ENCODE data around the gene CYP8B1. TPM values are rescaled to one million over a fixed set of nuclear protein-coding genes. Genes with fewer than 3 reads are reported as not detected.

CYP8B1 gene
- total and polyA plus RNA-seq, 2 of the 13 experiments (the other 11 are each of a cell fraction or from before 2014, with no cell fraction given) = 0.58 to 2.0 TPM

DNA sequence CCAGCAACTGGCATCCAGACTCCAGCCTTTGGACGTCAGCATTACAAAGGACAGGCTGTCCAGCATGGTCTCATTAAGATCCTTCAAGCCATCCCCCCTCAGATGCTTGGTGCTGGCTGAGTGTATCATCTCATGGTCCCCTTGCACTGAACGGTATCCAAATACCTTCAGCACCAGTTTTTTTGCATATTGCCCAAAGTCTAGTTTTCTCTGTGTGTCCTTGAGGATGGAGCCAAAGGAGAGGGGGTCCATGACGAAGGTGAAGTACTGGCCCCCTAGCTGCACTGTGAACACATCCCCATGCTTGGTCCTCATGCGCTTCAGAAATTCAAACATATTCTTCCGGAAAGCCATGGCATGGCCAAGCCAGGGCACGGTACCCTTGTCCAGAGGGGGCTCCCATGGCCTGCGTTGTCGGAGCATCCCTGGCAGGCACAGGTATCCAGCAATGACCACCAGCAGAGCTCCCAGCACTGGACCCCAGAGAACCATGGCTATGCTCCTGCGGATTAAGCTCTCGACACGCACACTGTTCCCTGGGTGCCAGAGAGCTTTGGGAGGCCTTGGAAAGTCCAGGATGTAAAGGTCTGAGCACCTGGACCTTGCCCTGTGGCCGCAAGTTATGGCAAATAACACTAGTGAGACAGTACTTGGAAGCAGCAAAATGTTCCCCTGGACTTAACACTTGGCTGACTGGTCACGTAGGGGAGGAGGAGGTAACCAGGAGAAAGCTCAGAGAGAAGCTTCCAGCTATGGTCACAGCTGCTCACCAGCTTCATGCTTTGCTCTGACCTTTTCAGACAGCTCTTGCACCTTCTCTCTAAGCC, at the start of gene CYP8B1 (continued):
- TF ChIP-seq TCF12 (IDR thresholded peaks at IDR 0.05) (no peak), TCF12 (CRISPR knock-in tag; IDR thresholded peaks at IDR 0.05) (peak; percentile 82; the same call in 1 of the 2 replicates), ZNF883 (CRISPR knock-in tag; IDR thresholded peaks at IDR 0.05; ENCODE audit: not compliant biosample characterization) (peak; percentile 50), ZNF788 (CRISPR knock-in tag; IDR thresholded peaks at IDR 0.05; ENCODE audit: borderline replicate concordance) (peak; percentile 83; the same call in 1 of the 2 replicates), ZSCAN9 (CRISPR knock-in tag; IDR thresholded peaks at IDR 0.05; ENCODE audit: borderline replicate concordance) (peak; percentile 72; the same call in 1 of the 2 replicates), SOX13 (IDR thresholded peaks at IDR 0.05) (no peak), SOX13 (CRISPR knock-in tag; conservative IDR thresholded peaks at IDR 0.05 in 1 of 2, IDR thresholded peaks at IDR 0.05 in 1 of 2) (peak in 1 of 2 experiments; percentile 76; a peak in 1 of 4 replicates), NCOR1 (IDR thresholded peaks at IDR 0.05; ENCODE audit: borderline replicate concordance, low read length) (peak; percentile 38; the same call in 1 of the 2 replicates), ZFX (CRISPR knock-in tag; IDR thresholded peaks at IDR 0.05; ENCODE audit: low read depth) (peak; percentile 64), RARG (CRISPR knock-in tag; IDR thresholded peaks at IDR 0.05; ENCODE audit: low read depth) (no peak), HNF4A (CRISPR knock-in tag; IDR thresholded peaks at IDR 0.05) (peak; percentile 99), GZF1 (CRISPR knock-in tag; IDR thresholded peaks at IDR 0.05) (no peak), SOX6 (IDR thresholded peaks at IDR 0.05) (no peak), SOX6 (CRISPR knock-in tag; IDR thresholded peaks at IDR 0.05) (peak; percentile 85), RXRA (CRISPR knock-in tag; IDR thresholded peaks at IDR 0.05) (peak; percentile 70; the same call in 1 of the 2 replicates), KLF11 (CRISPR knock-in tag; IDR thresholded peaks at IDR 0.05) (0 out of 2 replicates have a peak, but pooled peaks have one; percentile 44), ZBTB20 (CRISPR knock-in tag; IDR thresholded peaks at IDR 0.05; ENCODE audit: borderline replicate concordance, low read depth) (peak; percentile 87; the same call in 1 of the 2 replicates), SIX1 (CRISPR knock-in tag; IDR thresholded peaks at IDR 0.05; ENCODE audit: borderline replicate concordance) (peak; percentile 62), HNF4G (IDR thresholded peaks at IDR 0.05; ENCODE audit: borderline replicate concordance, low read depth, low read length) (peak; percentile 89), HNF4G (CRISPR knock-in tag; IDR thresholded peaks at IDR 0.05; ENCODE audit: borderline replicate concordance, low read depth) (peak; percentile 93; the same call in 1 of the 2 replicates)
- TF ChIP-seq, protein P1, sequence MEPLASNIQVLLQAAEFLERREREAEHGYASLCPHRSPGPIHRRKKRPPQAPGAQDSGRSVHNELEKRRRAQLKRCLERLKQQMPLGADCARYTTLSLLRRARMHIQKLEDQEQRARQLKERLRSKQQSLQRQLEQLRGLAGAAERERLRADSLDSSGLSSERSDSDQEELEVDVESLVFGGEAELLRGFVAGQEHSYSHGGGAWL (CRISPR knock-in tag; IDR thresholded peaks at IDR 0.05) = peak; percentile 52; the same call in 1 of the 2 replicates
- TF ChIP-seq, protein P2, sequence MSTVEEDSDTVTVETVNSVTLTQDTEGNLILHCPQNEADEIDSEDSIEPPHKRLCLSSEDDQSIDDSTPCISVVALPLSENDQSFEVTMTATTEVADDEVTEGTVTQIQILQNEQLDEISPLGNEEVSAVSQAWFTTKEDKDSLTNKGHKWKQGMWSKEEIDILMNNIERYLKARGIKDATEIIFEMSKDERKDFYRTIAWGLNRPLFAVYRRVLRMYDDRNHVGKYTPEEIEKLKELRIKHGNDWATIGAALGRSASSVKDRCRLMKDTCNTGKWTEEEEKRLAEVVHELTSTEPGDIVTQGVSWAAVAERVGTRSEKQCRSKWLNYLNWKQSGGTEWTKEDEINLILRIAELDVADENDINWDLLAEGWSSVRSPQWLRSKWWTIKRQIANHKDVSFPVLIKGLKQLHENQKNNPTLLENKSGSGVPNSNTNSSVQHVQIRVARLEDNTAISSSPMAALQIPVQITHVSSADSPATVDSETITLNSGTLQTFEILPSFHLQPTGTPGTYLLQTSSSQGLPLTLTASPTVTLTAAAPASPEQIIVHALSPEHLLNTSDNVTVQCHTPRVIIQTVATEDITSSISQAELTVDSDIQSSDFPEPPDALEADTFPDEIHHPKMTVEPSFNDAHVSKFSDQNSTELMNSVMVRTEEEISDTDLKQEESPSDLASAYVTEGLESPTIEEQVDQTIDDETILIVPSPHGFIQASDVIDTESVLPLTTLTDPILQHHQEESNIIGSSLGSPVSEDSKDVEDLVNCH (CRISPR knock-in tag; IDR thresholded peaks at IDR 0.05) = no peak
- TF ChIP-seq, protein P3, sequence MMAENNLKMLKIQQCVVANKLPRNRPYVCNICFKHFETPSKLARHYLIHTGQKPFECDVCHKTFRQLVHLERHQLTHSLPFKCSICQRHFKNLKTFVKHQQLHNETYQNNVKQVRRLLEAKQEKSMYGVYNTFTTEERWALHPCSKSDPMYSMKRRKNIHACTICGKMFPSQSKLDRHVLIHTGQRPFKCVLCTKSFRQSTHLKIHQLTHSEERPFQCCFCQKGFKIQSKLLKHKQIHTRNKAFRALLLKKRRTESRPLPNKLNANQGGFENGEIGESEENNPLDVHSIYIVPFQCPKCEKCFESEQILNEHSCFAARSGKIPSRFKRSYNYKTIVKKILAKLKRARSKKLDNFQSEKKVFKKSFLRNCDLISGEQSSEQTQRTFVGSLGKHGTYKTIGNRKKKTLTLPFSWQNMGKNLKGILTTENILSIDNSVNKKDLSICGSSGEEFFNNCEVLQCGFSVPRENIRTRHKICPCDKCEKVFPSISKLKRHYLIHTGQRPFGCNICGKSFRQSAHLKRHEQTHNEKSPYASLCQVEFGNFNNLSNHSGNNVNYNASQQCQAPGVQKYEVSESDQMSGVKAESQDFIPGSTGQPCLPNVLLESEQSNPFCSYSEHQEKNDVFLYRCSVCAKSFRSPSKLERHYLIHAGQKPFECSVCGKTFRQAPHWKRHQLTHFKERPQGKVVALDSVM (CRISPR knock-in tag; IDR thresholded peaks at IDR 0.05) = no peak
- TF ChIP-seq, protein P4, sequence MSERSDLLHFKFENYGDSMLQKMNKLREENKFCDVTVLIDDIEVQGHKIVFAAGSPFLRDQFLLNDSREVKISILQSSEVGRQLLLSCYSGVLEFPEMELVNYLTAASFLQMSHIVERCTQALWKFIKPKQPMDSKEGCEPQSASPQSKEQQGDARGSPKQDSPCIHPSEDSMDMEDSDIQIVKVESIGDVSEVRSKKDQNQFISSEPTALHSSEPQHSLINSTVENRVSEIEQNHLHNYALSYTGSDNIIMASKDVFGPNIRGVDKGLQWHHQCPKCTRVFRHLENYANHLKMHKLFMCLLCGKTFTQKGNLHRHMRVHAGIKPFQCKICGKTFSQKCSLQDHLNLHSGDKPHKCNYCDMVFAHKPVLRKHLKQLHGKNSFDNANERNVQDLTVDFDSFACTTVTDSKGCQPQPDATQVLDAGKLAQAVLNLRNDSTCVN (CRISPR knock-in tag; IDR thresholded peaks at IDR 0.05; ENCODE audit: borderline replicate concordance) = peak; percentile 85; the same call in 1 of the 2 replicates

All from HepG2 (cell line).